Neural cell (in vitro differentiated cells): ENCODE data around the gene TBC1D19.
A peak's percentile ranks its signal among the peaks of the same experiment; 100 is the strongest.

ENCODE experiments used
- EP300 ChIP-seq: fragments of 450-650 bp; conservative IDR thresholded peaks from 2 replicates; pipeline ENCODE4 v1.6.1; 2014; ENCODE audit warnings: antibody characterized with exemption, mild to moderate bottlenecking, moderate library complexity; ENCODE audit not compliant: poor library complexity, severe bottlenecking
- EZH2 ChIP-seq: fragments of 200-600, 300-800 bp; shearing (Covaris generic), sonication (generic); IDR thresholded peaks from 2 replicates; pipeline ENCODE4 v1.6.1; 2014; ENCODE audit warnings: antibody characterized with exemption, low read length, borderline replicate concordance, mild to moderate bottlenecking; ENCODE audit not compliant: insufficient read depth, poor library complexity, severe bottlenecking
- MXI1 ChIP-seq: fragments of 450-650 bp; conservative IDR thresholded peaks from 2 replicates; pipeline ENCODE4 v1.6.1; 2014; ENCODE audit warnings: antibody characterized with exemption, mild to moderate bottlenecking; ENCODE audit not compliant: poor library complexity, severe bottlenecking
- POLR2AphosphoS5 ChIP-seq: IDR thresholded peaks from 2 replicates; pipeline ENCODE4 v1.6.1; 2012
- RAD21 ChIP-seq: fragments of 450-650 bp; conservative IDR thresholded peaks from 2 replicates; pipeline ENCODE4 v1.6.1; 2014; ENCODE audit warnings: antibody characterized with exemption, mild to moderate bottlenecking, moderate library complexity
- REST ChIP-seq: IDR thresholded peaks from 2 replicates; pipeline ENCODE4 v1.6.1; 2012; ENCODE audit warnings: borderline replicate concordance
- SMC3 ChIP-seq: fragments of 450-650 bp; conservative IDR thresholded peaks from 2 replicates; pipeline ENCODE4 v1.6.1; 2014; ENCODE audit warnings: antibody characterized with exemption, mild to moderate bottlenecking, moderate library complexity; ENCODE audit not compliant: poor library complexity
- TAF1 ChIP-seq: IDR thresholded peaks from 2 replicates; pipeline ENCODE4 v1.6.1; 2012; ENCODE audit warnings: low read depth
- TF ChIP-seq, protein P1 (sequence below): fragments of 450-650 bp; IDR thresholded peaks from 2 replicates; pipeline ENCODE4 v1.5.1; 2014; ENCODE audit warnings: antibody characterized with exemption, mild to moderate bottlenecking, moderate library complexity; ENCODE audit not compliant: poor library complexity, severe bottlenecking

- TF ChIP-seq, protein P1, sequence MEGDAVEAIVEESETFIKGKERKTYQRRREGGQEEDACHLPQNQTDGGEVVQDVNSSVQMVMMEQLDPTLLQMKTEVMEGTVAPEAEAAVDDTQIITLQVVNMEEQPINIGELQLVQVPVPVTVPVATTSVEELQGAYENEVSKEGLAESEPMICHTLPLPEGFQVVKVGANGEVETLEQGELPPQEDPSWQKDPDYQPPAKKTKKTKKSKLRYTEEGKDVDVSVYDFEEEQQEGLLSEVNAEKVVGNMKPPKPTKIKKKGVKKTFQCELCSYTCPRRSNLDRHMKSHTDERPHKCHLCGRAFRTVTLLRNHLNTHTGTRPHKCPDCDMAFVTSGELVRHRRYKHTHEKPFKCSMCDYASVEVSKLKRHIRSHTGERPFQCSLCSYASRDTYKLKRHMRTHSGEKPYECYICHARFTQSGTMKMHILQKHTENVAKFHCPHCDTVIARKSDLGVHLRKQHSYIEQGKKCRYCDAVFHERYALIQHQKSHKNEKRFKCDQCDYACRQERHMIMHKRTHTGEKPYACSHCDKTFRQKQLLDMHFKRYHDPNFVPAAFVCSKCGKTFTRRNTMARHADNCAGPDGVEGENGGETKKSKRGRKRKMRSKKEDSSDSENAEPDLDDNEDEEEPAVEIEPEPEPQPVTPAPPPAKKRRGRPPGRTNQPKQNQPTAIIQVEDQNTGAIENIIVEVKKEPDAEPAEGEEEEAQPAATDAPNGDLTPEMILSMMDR: no peak
- no peak for TF ChIP-seq SMC3
- peak; percentile 89 for TF ChIP-seq EP300
- TF ChIP-seq EZH2: no peak
- peak; percentile 81 for TF ChIP-seq POLR2AphosphoS5
- no peak for TF ChIP-seq RAD21
- TF ChIP-seq REST: peak; percentile 30
- TF ChIP-seq TAF1: no peak
- TF ChIP-seq MXI1: no peak
Observed at GRCh38 chr4:26576231-26576739, 7.6 kb upstream of the TBC1D19 start.
